HL-60 (cell line): ENCODE results near the gene AKR1E2.

Experiments
- DNase-seq, 2 experiments: peaks; one replicate each; pipeline ENCODE4 v3.0.0-alpha.2; 2010 to 2020; ENCODE audit warnings: low read depth in 1 of 2, low spot score in 1 of 2
- H3K27ac ChIP-seq: fragments of 250-450 bp; sonication (Bioruptor Pico); replicated peaks from 2 replicates; pipeline ENCODE4 v1.5.1; 2020; ENCODE audit warnings: mild to moderate bottlenecking, moderate library complexity
- H3K27me3 ChIP-seq: fragments of 250-450 bp; sonication (Bioruptor Pico); 2 replicates; pipeline ENCODE4 v1.5.1; 2021; ENCODE audit warnings: mild to moderate bottlenecking, moderate library complexity; ENCODE audit not compliant: insufficient read depth, poor library complexity, severe bottlenecking
- H3K4me3 ChIP-seq: replicated peaks from 2 replicates; pipeline ENCODE4 v1.5.1; 2011; ENCODE audit warnings: mild to moderate bottlenecking, control low read depth, low read length; ENCODE audit not compliant: insufficient read depth
- CTCF ChIP-seq: IDR thresholded peaks from one replicate; pipeline ENCODE4 v1.5.1; 2011; ENCODE audit warnings: low read length, control low read depth, inconsistent platforms; ENCODE audit not compliant: insufficient read depth
- GABPA ChIP-seq: IDR thresholded peaks from 2 replicates; pipeline ENCODE4 v1.6.1; 2012; ENCODE audit warnings: low read depth
- POLR2AphosphoS5 ChIP-seq: IDR thresholded peaks from 2 replicates; pipeline ENCODE4 v1.6.1; 2012; ENCODE audit warnings: low read depth
- REST ChIP-seq: IDR thresholded peaks from 2 replicates; pipeline ENCODE4 v1.6.1; 2012; ENCODE audit warnings: low read depth; ENCODE audit not compliant: insufficient replicate concordance
- SPI1 ChIP-seq: IDR thresholded peaks from 2 replicates; pipeline ENCODE4 v1.6.1; 2012; ENCODE audit warnings: low read depth, mild to moderate bottlenecking, borderline replicate concordance

Gene AKR1E2

GRCh38 chr10:4804465-4804864, 21.5 kb upstream of the AKR1E2 start:
- TF ChIP-seq REST (no peak), GABPA (no peak), POLR2AphosphoS5 (no peak), CTCF (no peak), SPI1 (no peak)
- no peak for DNase-seq
- Histone ChIP-seq H3K4me3 (no peak overlapping the region), H3K27ac (no peak overlapping the region), H3K27me3 (no peaks in the 10 kb centered on the region)

GRCh38 chr10:4806534-4806933, 19.5 kb upstream of the AKR1E2 start:
- no peak for DNase-seq

More at GRCh38 chr10:4806534-4806933, 19.5 kb upstream of the AKR1E2 start:
- Histone ChIP-seq H3K27ac (no peak overlapping the region), H3K4me3 (no peak overlapping the region), H3K27me3 (no peaks in the 10 kb centered on the region)
- no peak for TF ChIP-seq SPI1
- TF ChIP-seq POLR2AphosphoS5 = no peak
- no peak for TF ChIP-seq CTCF
- no peak for TF ChIP-seq REST
- no peak for TF ChIP-seq GABPA
